ENCODE measurements around the gene FER1L5.

DNA sequence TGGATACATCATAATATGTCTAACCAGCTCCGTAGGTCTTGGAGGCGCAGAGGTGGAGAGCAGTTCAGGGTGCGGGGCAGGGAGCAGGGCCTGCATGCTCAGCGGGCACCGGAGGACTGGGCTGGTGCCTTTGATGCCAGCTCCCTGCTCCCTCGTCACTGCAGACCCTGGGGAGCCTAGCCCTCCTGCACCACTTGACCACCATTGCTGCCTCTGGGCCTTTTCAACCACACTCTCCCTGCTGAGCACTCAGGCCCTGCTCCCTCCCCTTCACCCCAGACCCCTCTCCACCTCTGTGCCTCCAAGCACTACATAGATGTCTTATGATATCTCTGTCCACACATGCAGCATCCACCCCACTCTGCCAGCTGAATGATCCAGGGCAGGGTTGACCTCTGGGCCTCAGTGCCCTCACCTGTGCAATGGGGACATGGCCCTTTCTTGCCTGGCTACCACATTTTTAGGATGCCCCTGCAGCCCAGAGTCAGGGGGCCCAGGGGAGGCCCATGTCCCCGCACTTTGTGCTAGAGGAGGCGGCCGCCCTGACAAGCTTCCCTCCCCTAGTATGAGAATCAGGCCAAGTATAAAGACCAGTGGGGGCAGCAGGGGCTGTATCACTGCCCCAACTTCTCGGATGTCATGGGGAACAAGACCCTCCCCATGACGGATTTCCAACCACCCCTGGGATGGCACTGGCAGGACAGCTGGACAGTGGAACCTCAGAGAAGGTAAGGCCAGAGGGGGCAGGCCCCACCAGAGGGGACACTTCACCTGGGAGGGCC is 46.3 kb downstream of the FER1L5 start:
- TF ChIP-seq, protein P1, sequence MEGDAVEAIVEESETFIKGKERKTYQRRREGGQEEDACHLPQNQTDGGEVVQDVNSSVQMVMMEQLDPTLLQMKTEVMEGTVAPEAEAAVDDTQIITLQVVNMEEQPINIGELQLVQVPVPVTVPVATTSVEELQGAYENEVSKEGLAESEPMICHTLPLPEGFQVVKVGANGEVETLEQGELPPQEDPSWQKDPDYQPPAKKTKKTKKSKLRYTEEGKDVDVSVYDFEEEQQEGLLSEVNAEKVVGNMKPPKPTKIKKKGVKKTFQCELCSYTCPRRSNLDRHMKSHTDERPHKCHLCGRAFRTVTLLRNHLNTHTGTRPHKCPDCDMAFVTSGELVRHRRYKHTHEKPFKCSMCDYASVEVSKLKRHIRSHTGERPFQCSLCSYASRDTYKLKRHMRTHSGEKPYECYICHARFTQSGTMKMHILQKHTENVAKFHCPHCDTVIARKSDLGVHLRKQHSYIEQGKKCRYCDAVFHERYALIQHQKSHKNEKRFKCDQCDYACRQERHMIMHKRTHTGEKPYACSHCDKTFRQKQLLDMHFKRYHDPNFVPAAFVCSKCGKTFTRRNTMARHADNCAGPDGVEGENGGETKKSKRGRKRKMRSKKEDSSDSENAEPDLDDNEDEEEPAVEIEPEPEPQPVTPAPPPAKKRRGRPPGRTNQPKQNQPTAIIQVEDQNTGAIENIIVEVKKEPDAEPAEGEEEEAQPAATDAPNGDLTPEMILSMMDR (IDR thresholded peaks at IDR 0.05; ENCODE audit: extremely low read depth in 1 of 2, insufficient read depth in 1 of 2, low read depth in 1 of 2, low read length in 2 of 2), result no peak
- TF ChIP-seq POLR2A (IDR thresholded peaks at IDR 0.05; ENCODE audit: low read depth, low read length), result no peak
- TF ChIP-seq POLR2AphosphoS5 (IDR thresholded peaks at IDR 0.05; ENCODE audit: insufficient read depth, low read depth, low read length), result no peak
- TF ChIP-seq GATA2 (IDR thresholded peaks at IDR 0.05; ENCODE audit: insufficient read depth, insufficient read length, low read depth, low read length), result no peak
- no peak for TF ChIP-seq EZH2 (IDR thresholded peaks at IDR 0.05; ENCODE audit: borderline replicate concordance, low read depth, low read length, severe bottlenecking)
- TF ChIP-seq, protein P2, sequence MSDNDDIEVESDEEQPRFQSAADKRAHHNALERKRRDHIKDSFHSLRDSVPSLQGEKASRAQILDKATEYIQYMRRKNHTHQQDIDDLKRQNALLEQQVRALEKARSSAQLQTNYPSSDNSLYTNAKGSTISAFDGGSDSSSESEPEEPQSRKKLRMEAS (IDR thresholded peaks at IDR 0.05; ENCODE audit: insufficient read depth, insufficient read length), result no peak

Data from endothelial cell of umbilical vein (primary cell).